Measurements from ENCODE around the gene DUSP10.

GRCh38 chr1:221698579-221699349 lies 43.1 kb downstream of the DUSP10 start:
- TF ChIP-seq CTCF (conservative IDR thresholded peaks at IDR 0.05; ENCODE audit: low read length) (no peak), EZH2phosphoT487 (IDR thresholded peaks at IDR 0.05; ENCODE audit: borderline replicate concordance, low read depth, low read length) (no peak)

Data from OCI-LY7 (cell line).